HG03196 (cell line): ENCODE measurements around the gene STRN.
"Not testable (repeated sequence)": the region's sequence is repeated elsewhere in the genome, so short reads cannot be mapped to it uniquely, and the experiment has no call there.

Experiments used
- ATAC-seq: cut with Tn5 transposase; IDR thresholded peaks from one replicate; pipeline ENCODE4 v1.9.1; 2021; ENCODE audit not compliant: unreplicated experiment

Gene STRN

GRCh38 chr2:36964496-36965058, 1.8 kb downstream of the STRN start:
- no peak for ATAC-seq

DNA sequence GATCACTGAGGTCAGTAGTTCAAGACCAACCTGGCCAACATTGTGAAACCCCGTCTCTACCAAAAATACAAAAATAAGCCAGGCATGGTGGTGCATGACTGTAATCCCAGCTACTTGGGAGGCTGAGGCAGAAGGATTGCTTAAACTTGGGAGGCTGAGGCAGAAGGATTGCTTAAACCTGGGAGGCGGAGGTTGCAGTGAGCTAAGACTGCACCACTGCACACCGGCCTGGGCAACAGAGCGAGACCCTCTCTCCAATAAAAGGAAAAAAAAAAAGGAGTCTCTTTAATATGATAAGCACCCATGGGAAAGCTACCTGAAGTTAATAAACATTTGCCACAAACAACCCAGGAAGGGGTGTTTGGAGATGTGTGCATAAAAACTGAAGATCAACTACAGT, 2.6 kb downstream of the STRN start:
- ATAC-seq, result no peak

DNA sequence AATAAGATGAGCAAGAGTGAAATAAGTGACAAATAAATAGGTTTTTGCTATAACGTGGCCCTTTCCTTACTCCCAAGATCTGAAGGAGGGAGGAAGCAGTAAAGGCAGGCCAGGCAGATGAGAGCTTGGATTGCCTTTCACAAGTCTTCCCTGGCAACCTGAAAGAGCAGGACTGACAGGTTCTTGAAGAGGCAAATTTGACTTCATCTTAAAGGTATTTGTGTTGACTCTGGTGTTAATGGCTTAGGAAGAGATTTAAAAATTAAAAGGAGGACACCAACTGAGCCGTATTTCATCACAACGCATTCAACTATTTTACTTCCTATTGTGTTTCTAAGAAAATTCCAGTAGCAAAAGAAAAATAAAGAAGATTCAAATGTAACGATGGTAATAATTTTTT, 3.2 kb downstream of the STRN start:
- no peak for ATAC-seq

GRCh38 chr2:36960773-36961172, 5.6 kb downstream of the STRN start:
- ATAC-seq, result no peak

DNA sequence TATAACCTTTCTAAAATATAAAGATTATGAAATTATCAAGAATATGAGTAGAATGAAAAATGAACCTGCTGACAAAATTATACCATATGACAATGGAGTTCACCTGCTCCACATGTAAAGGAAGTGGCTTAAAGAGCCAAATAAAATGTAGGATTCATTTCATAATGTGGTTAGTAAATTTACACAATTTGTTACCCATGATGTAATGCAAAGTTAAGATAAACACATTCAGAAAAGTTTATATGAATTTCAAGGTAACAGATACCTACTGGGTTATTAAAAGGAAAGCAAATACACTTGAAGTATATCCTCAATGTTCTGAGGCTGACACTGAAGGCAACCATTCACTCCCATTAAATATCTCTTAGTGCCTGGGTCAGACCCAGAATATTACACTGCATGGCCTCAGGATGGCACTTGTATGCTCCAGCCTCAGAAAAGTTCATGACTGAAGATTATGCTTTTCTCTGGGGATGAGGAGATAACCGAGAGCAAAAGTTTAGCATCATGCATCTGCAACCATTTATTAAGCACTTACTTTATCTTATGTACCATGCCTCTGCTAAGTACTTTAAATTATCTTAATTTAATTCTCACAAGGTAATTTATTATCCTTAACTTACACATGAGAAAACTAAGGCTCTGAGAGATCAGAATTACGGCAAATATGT, 6.2 kb downstream of the STRN start:
- no peak for ATAC-seq

DNA sequence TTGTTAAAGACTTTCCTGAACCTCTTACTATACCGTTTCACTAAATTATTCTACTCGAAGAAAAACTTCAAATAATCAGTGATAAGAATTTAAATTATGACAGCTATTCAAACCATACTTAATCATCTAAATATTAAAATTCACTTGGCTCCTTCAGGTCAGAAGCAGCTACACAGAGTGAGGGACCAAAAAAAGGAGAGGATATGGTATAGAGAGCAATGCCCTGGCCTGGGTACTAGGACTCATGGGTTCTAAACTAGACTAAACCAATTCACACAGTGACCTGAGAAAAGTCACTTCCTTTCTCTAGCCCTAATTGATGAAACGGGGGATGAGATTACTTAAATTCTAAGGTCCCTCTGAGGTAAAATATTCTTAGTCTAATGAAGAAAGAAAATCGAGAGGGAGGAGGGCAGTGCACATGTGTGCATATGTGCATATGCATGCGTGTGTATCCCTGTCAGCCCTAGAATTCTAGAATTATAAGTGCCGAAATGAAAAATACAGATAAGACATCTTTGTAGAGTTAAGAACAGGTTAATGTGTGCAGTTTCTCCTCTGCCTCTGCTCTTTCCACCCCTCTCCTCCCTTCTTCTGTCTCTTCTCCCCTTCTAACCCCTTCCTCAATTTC, 11.2 kb downstream of the STRN start:
- ATAC-seq, result no peak

GRCh38 chr2:36952748-36953197, 13.6 kb downstream of the STRN start:
- ATAC-seq, result no peak

DNA sequence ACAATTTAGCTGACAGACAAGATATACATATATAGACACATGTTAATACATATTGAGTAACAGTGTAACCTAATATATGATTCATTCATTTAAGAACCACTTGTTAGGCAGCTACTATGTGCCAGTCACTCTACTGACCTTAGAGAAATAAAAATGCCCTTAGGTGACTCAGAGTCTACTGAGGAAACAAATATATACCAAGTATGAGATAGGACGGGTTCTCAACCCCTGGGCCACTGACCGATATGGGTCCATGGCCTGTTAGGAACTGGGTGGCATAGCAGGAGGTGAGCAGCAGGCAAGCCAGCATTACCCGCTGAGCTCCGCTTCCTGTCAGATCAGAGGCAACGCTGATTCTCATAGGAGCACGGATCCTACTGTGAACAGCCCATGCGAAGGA, 14.8 kb downstream of the STRN start:
- ATAC-seq, result no peak

- no peak for ATAC-seq
These were observed 15.3 kb downstream of the STRN start for GRCh38 chr2:36951027-36951518.

DNA sequence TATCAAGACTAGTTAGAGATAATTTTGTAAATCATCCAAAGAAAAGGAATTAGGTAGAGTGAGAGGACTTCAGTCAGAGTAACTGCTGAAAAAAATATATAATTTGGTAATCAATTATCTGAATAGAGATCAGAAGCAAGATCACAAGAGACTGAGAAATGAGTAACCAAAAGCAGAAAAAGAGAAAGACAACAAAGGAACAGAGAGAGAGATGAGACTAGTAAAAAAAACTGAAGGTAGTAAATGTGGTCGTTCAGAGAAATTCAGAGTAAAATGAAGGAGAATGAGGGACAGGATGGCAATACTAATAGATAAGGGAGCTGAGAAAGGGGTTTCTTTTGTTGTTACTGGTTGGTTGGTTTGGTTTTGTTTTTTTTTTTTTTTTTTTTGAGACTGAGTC, 16.5 kb downstream of the STRN start:
- ATAC-seq, result no peak

DNA sequence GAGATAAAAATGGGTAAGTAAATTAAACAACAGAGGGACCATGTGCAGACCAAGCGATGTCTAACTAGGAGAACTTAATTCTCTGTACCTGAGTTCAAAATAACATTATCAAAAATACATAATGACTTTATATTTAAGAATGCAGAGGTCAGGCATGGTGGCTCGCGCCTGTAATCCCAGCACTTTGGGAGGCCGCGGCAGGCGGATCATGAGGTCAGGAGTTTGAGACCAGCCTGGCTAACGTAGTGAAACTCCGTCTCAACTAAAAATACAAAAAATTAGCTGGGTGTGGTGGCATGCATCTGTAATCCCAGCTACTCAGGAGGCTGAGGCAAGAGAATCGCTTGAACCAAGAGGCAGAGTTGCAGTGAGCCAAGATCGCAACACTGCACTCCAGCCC, 21.1 kb downstream of the STRN start:
- ATAC-seq, result not testable (repeated sequence)

GRCh38 chr2:36941867-36942266, 24.5 kb downstream of the STRN start:
- no peak for ATAC-seq

- not testable (repeated sequence) for ATAC-seq
These were observed 29.8 kb downstream of the STRN start for GRCh38 chr2:36936526-36936925.

DNA sequence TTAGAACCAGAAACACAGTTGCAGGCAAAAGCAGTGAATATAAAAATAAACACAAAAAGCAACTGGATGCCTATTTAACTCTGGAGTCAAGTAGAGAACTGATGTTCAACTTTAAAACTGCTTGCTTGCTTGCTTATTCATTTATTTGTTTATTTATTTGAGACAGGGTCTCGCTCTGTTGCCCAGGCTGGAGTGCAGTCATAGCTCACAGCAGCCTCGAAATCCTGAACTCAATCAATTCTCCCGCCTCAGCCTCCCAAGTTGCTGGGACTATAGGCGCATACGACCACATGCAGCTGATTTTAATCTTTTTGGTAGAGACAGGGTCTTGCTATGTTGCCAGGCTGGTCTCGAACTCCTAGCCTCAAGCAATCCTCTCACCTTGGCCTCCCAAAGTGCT, 34.6 kb downstream of the STRN start:
- not testable (repeated sequence) for ATAC-seq

DNA sequence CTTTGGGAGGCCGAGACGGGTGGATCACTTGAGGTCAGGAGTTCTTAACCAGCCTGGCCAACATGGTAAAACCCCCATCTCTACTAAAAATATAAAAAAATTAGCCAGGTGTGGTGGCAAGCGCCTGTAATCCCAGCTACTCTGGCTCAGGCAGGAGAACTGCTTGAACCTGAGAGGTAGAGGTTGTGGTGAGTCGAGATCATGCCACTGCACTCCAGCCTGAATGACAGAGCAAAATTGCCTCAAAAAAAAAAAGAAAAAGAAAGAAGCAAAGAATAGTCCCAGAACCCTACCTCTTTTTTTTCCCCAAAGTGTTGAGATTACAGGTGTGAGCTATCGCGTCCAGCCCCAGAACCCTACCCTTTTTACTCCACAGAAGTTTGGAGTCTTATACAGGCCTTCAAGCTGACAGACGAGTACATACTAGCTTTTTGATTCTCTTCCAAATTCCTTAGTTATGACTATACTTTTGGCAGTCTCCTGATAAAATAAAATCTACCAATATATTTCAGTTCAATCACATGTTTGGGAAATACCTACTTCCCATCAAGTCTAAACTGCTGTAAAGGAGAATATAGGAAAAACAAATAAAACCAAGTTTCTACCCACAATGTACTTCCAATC, 35.4 kb downstream of the STRN start:
- ATAC-seq, result not testable (repeated sequence)

- not testable (repeated sequence) for ATAC-seq
These were observed 39.9 kb downstream of the STRN start for GRCh38 chr2:36926175-36927132.

DNA sequence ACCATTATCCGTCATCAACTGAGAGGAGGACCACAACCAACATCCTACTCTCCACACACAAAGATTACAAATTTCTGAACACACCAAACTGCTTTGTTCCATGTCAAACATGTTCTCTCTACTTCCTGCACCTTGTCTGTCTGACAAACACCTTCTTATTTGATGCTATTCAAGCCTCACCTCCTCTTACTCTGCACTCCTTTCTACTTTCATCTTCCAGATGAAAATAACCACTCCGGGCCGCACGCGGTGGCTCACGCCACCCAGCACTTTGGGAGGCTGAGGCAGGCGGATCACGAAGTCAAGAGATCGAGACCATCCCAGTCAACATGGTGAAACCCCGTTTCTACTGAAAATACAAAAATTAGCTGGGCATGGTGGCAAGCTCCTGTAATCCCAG, 43.7 kb downstream of the STRN start:
- not testable (repeated sequence) for ATAC-seq

DNA sequence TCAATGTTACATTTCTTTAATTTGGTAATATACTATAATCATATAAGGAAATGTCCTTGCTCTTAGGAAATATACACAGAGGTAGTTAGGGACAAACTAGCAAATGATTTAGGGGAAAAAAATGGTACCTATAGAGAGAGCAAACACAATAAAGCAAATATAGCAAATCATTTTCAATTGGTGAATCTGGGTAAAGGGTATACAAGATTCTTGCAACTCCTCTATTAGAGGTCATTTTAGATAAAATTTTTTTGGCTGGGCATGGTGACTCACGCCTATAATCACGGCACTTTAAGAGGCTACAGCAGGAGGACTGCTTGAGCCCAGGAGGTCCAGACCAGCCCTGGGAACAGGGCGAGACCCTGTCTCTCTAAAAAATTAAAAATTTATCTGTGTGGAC, 44.4 kb downstream of the STRN start:
- no peak for ATAC-seq

- no peak for ATAC-seq
These were observed 47.1 kb downstream of the STRN start for GRCh38 chr2:36919041-36919837.

DNA sequence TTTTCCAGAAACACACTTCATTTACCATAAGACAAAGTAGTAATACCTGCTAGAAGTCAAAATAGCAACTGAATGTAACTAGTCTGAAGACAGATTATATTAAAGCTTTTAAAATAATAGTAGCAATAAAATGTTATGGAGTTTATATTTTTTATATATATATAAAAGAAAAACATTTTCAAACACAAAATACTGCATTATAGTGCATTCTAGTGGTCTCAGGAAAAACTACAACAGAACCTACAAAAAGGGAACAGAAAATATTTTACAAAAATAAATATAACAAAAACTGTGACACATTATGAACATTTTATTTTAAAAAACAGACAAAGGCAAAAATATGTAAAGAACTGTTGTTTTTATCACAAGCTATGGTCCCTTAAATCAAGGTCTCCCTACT, 48.0 kb downstream of the STRN start:
- ATAC-seq, result no peak
